GM12873 (cell line): ENCODE data around the gene ZNF8.

Experiments used
- TF ChIP-seq, protein P1 (sequence below): IDR thresholded peaks from 2 replicates; pipeline ENCODE4 v1.5.1; 2012; ENCODE audit warnings: low read depth, mild to moderate bottlenecking, moderate library complexity, low read length, control low read depth; ENCODE audit not compliant: insufficient read depth; ENCODE audit errors: missing control alignments

ZNF8 gene

DNA sequence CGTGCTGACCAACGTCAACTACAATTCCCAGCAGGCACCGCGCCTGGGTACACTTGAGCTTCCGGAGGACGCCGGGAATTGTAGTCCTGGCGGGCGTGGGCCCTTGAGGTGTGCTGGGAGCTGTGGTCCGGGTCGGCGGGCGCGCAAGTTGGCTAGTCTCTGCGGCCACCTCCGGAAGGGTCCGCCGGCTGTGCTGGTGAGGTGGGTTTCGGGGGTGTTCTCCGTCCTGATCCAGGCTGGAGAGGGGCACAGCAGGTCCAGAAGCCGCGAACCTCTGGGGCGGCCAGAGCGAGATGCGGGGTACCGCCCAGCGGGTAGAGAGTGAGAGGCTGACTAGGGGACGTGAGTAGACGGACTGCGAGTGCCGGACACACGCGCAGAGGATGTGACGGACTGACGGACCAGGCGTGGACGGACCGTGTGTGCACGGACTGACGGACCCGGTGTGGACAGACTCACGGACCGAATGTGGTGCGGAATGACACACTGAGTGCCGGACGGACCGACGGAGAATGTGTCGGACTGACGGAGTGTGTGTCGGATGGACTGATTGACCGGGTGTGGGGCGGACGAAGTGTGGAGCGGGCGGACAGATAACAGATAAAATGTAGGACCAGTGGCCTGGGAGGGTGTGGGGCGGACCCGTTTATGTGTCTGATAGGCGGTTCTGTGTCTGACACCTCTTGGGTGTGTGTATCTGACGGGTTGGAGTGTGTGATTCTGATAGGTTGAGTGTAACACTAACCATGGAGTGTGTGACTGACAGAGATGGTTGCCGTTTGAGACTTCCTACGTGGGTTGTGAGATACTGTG is 48.4 kb downstream of the ZNF8 start, which contains the start of gene ZSCAN22:
ZSCAN22 (plus strand) TSS at position 81 of the 813 bp plus-strand sequence. CDS start 7,809 bp downstream, outside the sequence.
- TF ChIP-seq, protein P1, sequence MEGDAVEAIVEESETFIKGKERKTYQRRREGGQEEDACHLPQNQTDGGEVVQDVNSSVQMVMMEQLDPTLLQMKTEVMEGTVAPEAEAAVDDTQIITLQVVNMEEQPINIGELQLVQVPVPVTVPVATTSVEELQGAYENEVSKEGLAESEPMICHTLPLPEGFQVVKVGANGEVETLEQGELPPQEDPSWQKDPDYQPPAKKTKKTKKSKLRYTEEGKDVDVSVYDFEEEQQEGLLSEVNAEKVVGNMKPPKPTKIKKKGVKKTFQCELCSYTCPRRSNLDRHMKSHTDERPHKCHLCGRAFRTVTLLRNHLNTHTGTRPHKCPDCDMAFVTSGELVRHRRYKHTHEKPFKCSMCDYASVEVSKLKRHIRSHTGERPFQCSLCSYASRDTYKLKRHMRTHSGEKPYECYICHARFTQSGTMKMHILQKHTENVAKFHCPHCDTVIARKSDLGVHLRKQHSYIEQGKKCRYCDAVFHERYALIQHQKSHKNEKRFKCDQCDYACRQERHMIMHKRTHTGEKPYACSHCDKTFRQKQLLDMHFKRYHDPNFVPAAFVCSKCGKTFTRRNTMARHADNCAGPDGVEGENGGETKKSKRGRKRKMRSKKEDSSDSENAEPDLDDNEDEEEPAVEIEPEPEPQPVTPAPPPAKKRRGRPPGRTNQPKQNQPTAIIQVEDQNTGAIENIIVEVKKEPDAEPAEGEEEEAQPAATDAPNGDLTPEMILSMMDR: no peak

DNA sequence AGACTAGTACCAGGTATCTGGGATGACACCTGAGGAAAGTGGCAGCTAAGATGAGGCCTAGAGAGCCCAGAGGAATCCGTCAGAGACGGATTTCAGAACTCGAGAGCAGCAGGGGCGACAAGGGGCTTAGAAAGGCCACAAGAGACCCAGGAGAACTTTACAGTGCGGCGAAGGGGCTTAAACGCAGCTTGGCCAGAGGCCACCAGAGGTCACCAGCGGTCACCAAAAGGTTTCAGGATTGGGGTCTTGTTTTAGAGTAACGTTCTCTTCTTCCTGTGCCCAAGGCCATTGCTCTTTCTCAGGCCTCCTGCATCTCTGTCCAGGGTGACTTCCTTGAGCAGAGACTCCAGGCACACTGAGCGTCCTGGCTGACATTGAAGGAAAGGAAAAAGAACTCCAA is 50.2 kb downstream of the ZNF8 start:
- TF ChIP-seq, protein P1: peak; percentile 66

DNA sequence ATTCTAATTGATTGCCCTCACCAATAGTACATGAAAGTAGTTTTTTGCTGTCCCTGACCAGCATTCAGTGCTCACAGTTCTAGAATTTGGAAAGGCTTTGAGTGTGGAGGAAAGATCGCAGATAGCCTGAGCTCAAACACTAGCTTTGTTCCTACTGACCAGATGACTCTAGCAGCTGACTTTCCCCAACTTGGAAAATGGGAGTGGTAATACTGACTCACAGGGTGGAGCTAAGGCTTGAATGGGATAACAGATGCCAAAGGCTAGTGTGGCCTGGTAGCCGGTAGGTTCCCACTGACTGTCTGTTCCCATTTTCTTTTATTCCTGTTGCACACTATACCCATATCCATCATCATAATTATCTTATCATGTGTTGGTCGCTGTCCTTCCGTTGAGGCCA is 51.7 kb downstream of the ZNF8 start:
- TF ChIP-seq, protein P1: no peak

DNA sequence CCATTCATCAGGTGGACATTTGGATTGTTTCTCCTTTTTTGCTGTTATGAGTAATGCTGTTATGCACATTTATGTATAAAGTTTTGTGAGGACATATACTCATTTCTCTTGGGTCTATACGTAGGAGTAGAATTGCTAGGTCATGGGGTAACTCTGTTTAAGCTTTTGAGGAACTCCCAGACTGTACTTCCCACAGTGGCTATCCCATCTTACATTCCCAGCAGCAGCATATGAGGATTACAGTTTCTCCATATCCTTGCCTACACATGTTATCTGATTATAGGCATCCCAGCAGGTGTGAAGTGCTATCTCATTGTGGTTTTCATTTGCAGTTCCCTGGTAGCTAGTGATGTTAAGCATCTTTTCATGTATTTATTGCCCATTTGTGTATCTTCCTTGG is 53.9 kb downstream of the ZNF8 start:
- TF ChIP-seq, protein P1: no peak

DNA sequence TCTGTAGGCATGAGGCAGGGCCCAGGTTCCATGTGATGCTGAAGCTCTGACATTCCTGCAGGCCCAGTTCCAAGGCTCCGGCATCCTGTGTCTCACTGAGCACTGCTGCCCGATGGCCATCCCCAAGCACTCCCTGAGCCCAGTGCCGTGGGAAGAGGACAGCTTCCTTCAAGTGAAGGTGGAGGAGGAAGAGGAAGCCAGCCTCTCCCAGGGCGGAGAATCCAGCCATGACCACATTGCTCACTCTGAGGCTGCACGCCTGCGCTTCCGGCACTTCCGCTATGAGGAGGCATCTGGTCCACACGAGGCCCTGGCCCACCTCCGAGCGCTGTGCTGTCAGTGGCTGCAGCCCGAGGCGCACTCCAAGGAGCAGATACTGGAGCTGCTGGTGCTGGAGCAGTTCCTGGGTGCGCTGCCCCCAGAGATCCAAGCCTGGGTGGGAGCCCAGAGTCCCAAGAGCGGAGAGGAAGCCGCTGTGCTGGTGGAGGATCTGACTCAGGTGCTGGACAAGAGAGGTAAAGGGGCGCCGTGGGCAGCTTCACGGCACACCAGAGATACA is 56.0 kb downstream of the ZNF8 start:
- TF ChIP-seq, protein P1: no peak

DNA sequence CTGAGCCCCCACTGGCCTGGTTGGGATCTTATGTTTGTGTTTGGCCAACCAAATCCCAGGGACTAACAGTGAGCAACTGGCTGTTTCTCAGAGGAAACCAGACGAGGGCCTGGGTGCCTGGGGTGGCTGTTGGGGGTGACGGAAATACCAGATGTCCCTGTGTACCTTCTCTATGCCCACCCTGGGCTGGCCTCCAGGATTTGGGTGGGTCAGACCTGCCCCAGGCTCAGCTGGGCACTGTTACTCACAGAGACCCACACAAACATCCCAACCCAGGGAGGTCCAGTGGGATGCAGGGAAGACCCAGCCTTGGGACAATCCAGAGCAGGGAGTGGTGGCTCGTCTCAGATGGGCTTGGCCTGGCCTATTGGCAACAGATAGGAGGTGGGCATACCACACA is 56.9 kb downstream of the ZNF8 start:
- TF ChIP-seq, protein P1: no peak

DNA sequence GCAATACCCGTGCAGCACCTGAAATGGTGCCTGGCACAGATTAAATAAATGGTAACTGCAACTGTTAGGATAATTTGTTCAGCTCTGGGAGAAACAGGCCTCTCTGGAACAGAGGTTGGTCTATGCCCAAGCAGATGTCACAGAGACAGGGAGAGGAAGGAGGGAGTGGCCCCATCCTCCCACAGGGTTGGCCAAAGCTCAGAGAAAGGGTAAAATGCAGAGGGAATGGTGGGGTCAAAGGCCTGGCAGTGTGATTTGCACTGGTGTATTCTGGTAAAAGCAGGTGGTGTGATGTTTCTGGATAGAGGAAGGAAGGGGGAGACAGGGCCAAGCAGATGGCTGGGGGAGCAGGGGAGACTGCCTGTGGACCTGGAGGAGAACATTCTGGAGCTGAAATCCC is 57.5 kb downstream of the ZNF8 start:
- TF ChIP-seq, protein P1: no peak
